Kidney (tissue), 14 donors: Measurements from ENCODE around the gene KIAA0930. TPM values are rescaled to one million over a fixed set of nuclear protein-coding genes. Genes with fewer than 3 reads are reported as not detected.
"Not testable (repeated sequence)": the region's sequence is repeated elsewhere in the genome, so short reads cannot be mapped to it uniquely, and the experiment has no call there.

Source experiments
- DNase-seq, 5 donors: peaks; one replicate each; pipeline ENCODE4 v3.0.0-alpha.2; 2013 to 2020
- FAIRE-seq: peaks from 2 replicates; lab custom pipeline; 2012; peaks lifted over from hg19 to GRCh38; lab: Jason Lieb, UNC
- H3K27ac ChIP-seq, 2 donors: one replicate each; pipeline ENCODE4 v1.7.0; 2013; ENCODE audit warnings: low read depth in 2 of 2, low read length in 2 of 2, inconsistent platforms in 1 of 2
- H3K27me3 ChIP-seq: one replicate; pipeline ENCODE4 v1.7.1; 2013; ENCODE audit warnings: low read length, inconsistent platforms; ENCODE audit not compliant: control insufficient read depth, insufficient read depth
- H3K36me3 ChIP-seq, 3 donors: one replicate each; pipeline versions ENCODE4 v1.7.0 to v1.7.1; 2013; ENCODE audit warnings: low read length in 3 of 3, control low read depth in 1 of 3, inconsistent platforms in 1 of 3; ENCODE audit not compliant: insufficient read depth in 3 of 3, control insufficient read depth in 2 of 3
- H3K4me1 ChIP-seq, 3 donors: one replicate each; pipeline versions ENCODE4 v1.7.0 to v1.7.1; 2013; ENCODE audit warnings: low read length in 3 of 3, inconsistent platforms in 1 of 3, low read depth in 1 of 3; ENCODE audit not compliant: control insufficient read depth in 2 of 3, insufficient read depth in 2 of 3
- H3K4me3 ChIP-seq, 3 donors: one replicate each; pipeline versions ENCODE4 v1.7.0 to v1.8.1; 2013; ENCODE audit warnings: low read length in 3 of 3, control low read depth in 1 of 3, inconsistent platforms in 1 of 3
- H3K9ac ChIP-seq, 3 donors: one replicate each; pipeline versions ENCODE4 v1.7.0 to v1.7.1; 2013; ENCODE audit warnings: low read length in 3 of 3, control low read depth in 1 of 3, inconsistent platforms in 1 of 3
- H3K9me3 ChIP-seq, 3 donors: one replicate each; pipeline versions ENCODE4 v1.7.0 to v1.7.1; 2013; ENCODE audit warnings: low read length in 3 of 3, control low read depth in 1 of 3, inconsistent platforms in 1 of 3; ENCODE audit not compliant: control insufficient read depth in 2 of 3, insufficient read depth in 1 of 3
- CTCF ChIP-seq: IDR thresholded peaks from 3 replicates; pipeline ENCODE4 v1.5.1; 2012; ENCODE audit warnings: mild to moderate bottlenecking, moderate library complexity, borderline replicate concordance; ENCODE audit not compliant: insufficient read depth; ENCODE audit errors: extremely low read depth
- intact Hi-C: fragments of 100-400 bp; cut with DNase I; formaldehyde crosslinking; loops from one replicate; pipeline ENCODE4 v1.11.1; 2022
- polyA plus RNA-seq: library from polyadenylated mRNA; stranded (reverse); fragments of 350-450 nt; fragmentation: Illumina TruSeq; extraction: RNeasy Lipid Tissue Mini Kit (QIAGEN cat#74804); gene quantifications from one replicate; pipeline ENCODE4 v1.2.3, GENCODE V29; 2014; ENCODE audit warnings: low read depth, low replicate concordance; ENCODE audit not compliant: insufficient read depth
- total RNA-seq: library from RNA; stranded (reverse); fragmentation: NEBNext Ultra II Directional; extraction: Animal tissue kit (Norgen Biotek cat#: 25700); gene quantifications from one replicate; pipeline ENCODE4 v1.2.1, GENCODE V29; 2021
- donor health status: control.
- donor health status: control.
- donor health status: control.
- donor health status: control.
- donor health status: control.
- donor health status: DM: yes; HTN: yes; CAD: no.
- donor health status: Normal renal cell carcinoma (clear cell type).

KIAA0930 gene
- total and polyA plus RNA-seq, 2 donors from 2014 or later = 26.4 to 55.4 TPM

- DNase-seq = no peak
- H3K36me3 ChIP-seq = peaks cover 0 to 2% (median 0%) of the 10 kb centered on the region in 3 donors
- intact Hi-C loops = no loop called here
- H3K27ac ChIP-seq = no peak overlapping the region
- H3K27me3 ChIP-seq = no peaks in the 10 kb centered on the region
- no peaks in the 10 kb centered on the region for H3K9me3 ChIP-seq
- no peaks in the 10 kb centered on the region for H3K4me1 ChIP-seq
- no peak for FAIRE-seq
- no peak overlapping the region for H3K4me3 ChIP-seq
- H3K9ac ChIP-seq = no peak overlapping the region
- no peak for TF ChIP-seq CTCF
Observed at GRCh38 chr22:45192701-45193187, 48.0 kb downstream of the KIAA0930 start.

DNA sequence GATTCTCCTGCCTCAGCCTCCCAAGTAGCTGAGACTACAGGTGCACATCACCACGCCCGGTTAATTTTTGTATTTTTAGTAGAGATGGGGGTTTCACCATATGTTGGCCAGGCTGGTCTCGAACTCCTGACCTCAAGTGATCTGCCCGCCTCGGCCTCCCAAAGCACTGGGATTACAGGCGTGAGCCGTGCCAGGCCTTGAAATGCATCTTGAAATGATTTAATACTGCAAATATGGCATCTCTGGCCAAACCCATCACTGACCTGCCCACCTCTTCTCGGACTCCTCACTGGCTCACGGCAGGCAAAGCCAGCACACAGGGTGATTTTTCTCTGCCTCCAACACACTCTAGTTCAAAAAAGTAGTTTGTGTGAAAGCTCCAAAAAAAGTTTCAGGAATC lies 48.9 kb downstream of the KIAA0930 start:
- H3K27ac ChIP-seq = not testable (repeated sequence)

DNA sequence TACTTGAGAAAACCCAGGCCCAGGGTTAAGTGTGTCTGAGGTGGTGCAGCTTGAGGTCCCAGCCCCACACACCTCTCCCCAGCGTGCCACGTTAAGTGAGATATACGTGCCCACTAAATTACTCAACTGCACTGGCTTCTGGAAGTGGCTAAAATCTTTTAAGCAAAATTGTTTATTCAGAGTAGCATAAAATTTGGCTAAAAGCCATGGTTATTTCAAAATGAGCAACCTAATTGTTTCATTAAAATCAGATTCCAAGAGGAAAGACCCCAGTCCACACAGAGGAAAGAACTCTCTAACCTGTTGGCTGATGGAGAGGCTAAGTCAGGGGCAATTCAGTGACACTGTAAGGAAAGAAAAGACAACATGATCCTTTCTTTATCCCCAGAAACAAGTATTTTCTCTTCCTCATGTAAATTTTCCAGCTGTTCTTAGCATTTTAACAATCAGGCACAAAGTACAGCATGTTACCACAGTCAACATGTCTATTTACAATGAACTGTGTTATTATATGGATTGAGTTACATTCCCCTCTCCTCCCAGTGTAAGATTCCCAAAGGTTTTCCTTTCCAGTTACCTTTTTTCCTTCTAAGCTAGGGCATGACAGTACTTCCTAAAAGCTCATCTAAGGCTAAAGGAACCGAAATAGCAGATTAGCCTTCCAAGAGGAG lies 50.4 kb downstream of the KIAA0930 start:
- Histone ChIP-seq H3K27ac (no peak overlapping the region), H3K4me3 (no peak overlapping the region), H3K36me3 (peaks cover 0 to 2% (median 0%) of the 10 kb centered on the region in 3 donors), H3K27me3 (no peaks in the 10 kb centered on the region), H3K4me1 (no peaks in the 10 kb centered on the region), H3K9ac (no peak overlapping the region), H3K9me3 (no peaks in the 10 kb centered on the region)
- DNase-seq (no peak), FAIRE-seq (no peak)
- intact Hi-C loops = no loop called here
- no peak for TF ChIP-seq CTCF

More for the DNA sequence above, 48.9 kb downstream of the KIAA0930 start:
- H3K9ac ChIP-seq, H3K4me3 ChIP-seq, H3K27me3 ChIP-seq, H3K4me1 ChIP-seq, FAIRE-seq, intact Hi-C loops, DNase-seq, H3K36me3 ChIP-seq, H3K9me3 ChIP-seq: not testable (repeated sequence)

GRCh38 chr22:45188779-45189178 lies 51.9 kb downstream of the KIAA0930 start:
- intact Hi-C loops = no loop called here
- Histone ChIP-seq H3K9ac (no peak overlapping the region), H3K27ac (no peak overlapping the region), H3K36me3 (peaks cover 0 to 7% (median 7%) of the 10 kb centered on the region in 3 donors), H3K27me3 (no peaks in the 10 kb centered on the region), H3K4me3 (no peak overlapping the region), H3K9me3 (no peaks in the 10 kb centered on the region), H3K4me1 (no peaks in the 10 kb centered on the region)
- FAIRE-seq (no peak), DNase-seq (no peak)
- no peak for TF ChIP-seq CTCF
